SK-N-SH (cell line): Measurements from ENCODE around the gene PCDHGA1. TPM values are rescaled to one million over a fixed set of nuclear protein-coding genes. Genes with fewer than 3 reads are reported as not detected.

ENCODE experiments used
- CTCF ChIA-PET: fragments of 300-600, 350-600 bp; formaldehyde crosslinking; extraction: SDS; loops from one replicate; lab custom pipeline; 2021; lab: Yijun Ruan, JAX
- POLR2A ChIA-PET: fragments of 350-600 bp; sonication (Branson Sonifier 250); formaldehyde crosslinking; extraction: SDS; loops from one replicate; lab custom pipeline; 2020; ENCODE audit warnings: antibody characterized with exemption, inconsistent platforms; lab: Yijun Ruan, JAX
- DNase-seq: peaks from one replicate; pipeline ENCODE4 v3.0.0; 2012
- H2AFZ ChIP-seq: fragments of 200-600 bp; sonication (generic); 2 replicates; pipeline ENCODE4 v1.8.1; 2016; ENCODE audit warnings: antibody characterized with exemption, mild to moderate bottlenecking, low read depth
- H3F3A ChIP-seq: fragments of 200-600 bp; sonication (generic); replicated peaks from 2 replicates; pipeline ENCODE3; 2016; ENCODE audit warnings: antibody characterized with exemption, mild to moderate bottlenecking; ENCODE audit not compliant: insufficient read depth
- H3K27ac ChIP-seq, 2 experiments: fragments of 200-500 bp in 1 of 2; fragments of 200-600 bp in 1 of 2; sonication (Bioruptor generic) in 1 of 2; sonication (generic), shearing (Covaris generic) in 1 of 2; 2 replicates each; pipeline versions ENCODE4 v1.5.1 to v1.6.1; 2014 to 2016; ENCODE audit warnings: low read depth in 2 of 2, inconsistent platforms in 1 of 2, low read length in 1 of 2, mild to moderate bottlenecking in 1 of 2, mixed read lengths in 1 of 2
- H3K27me3 ChIP-seq: fragments of 200-600 bp; sonication (generic), shearing (Covaris generic); 2 replicates; pipeline ENCODE4 v1.6.1; 2016; ENCODE audit warnings: mixed run types; ENCODE audit not compliant: insufficient read depth
- H3K36me3 ChIP-seq, 2 experiments: fragments of 200-500 bp in 1 of 2; fragments of 200-600 bp in 1 of 2; sonication (Bioruptor generic) in 1 of 2; sonication (generic) in 1 of 2; replicated peaks in 1 of 2; 2 replicates each; pipeline versions ENCODE3 to v1.5.1; 2014 to 2016; ENCODE audit warnings: low read length in 1 of 2, mild to moderate bottlenecking in 1 of 2; ENCODE audit not compliant: insufficient read depth in 2 of 2, control insufficient read depth in 1 of 2
- H3K4me1 ChIP-seq, 2 experiments: fragments of 200-500 bp in 1 of 2; fragments of 200-600 bp in 1 of 2; sonication (Bioruptor generic) in 1 of 2; sonication (generic), shearing (Covaris generic) in 1 of 2; 2 replicates each; pipeline versions ENCODE4 v1.5.1 to v1.6.1; 2014 to 2016; ENCODE audit warnings: low read depth in 1 of 2, low read length in 1 of 2, mixed run types in 1 of 2; ENCODE audit not compliant: insufficient read depth in 2 of 2, control insufficient read depth in 1 of 2
- H3K4me2 ChIP-seq: fragments of 200-600 bp; sonication (generic), shearing (Covaris generic); 2 replicates; pipeline ENCODE4 v1.6.1; 2017; ENCODE audit warnings: mixed run types
- H3K4me3 ChIP-seq, 2 experiments: fragments of 200-500 bp in 1 of 2; fragments of 200-600 bp in 1 of 2; sonication (Bioruptor generic) in 1 of 2; sonication (generic), shearing (Covaris generic) in 1 of 2; 2 replicates each; pipeline versions ENCODE4 v1.5.1 to v1.8.1; 2014 to 2016; ENCODE audit warnings: low read depth in 2 of 2, inconsistent platforms in 1 of 2, low read length in 1 of 2, mild to moderate bottlenecking in 1 of 2, mixed read lengths in 1 of 2, moderate library complexity in 1 of 2
- H3K79me2 ChIP-seq: fragments of 200-600 bp; sonication (generic); 2 replicates; pipeline ENCODE4 v1.8.1; 2017; ENCODE audit warnings: mild to moderate bottlenecking; ENCODE audit not compliant: insufficient read depth
- H3K9ac ChIP-seq: fragments of 200-600 bp; sonication (generic); 2 replicates; pipeline ENCODE4 v1.6.1; 2017; ENCODE audit warnings: mixed run types
- H3K9me2 ChIP-seq: fragments of 200-600 bp; sonication (generic); 2 replicates; pipeline ENCODE4 v1.6.1; 2017; ENCODE audit warnings: mixed run types
- H3K9me3 ChIP-seq: fragments of 200-600 bp; sonication (generic); 2 replicates; pipeline ENCODE4 v1.6.1; 2017; ENCODE audit warnings: mixed run types, mild to moderate bottlenecking, moderate library complexity
- H4K20me1 ChIP-seq: fragments of 200-600 bp; sonication (generic); 2 replicates; pipeline ENCODE4 v1.6.1; 2017; ENCODE audit warnings: mild to moderate bottlenecking, mixed run types; ENCODE audit not compliant: insufficient read depth
- CTCF ChIP-seq: fragments of 200-600 bp; sonication (generic); IDR thresholded peaks from 2 replicates; pipeline ENCODE4 v1.6.1; 2017; ENCODE audit warnings: antibody characterized with exemption, mild to moderate bottlenecking, moderate library complexity
- FOXJ3 ChIP-seq: sonication (generic); formaldehyde crosslinking; IDR thresholded peaks from 2 replicates; pipeline ENCODE4 v1.5.1; 2020; ENCODE audit warnings: mild to moderate bottlenecking, missing genetic modification reagents
- FOXM1 ChIP-seq: IDR thresholded peaks from 2 replicates; pipeline ENCODE4 v1.4.0; 2012; ENCODE audit warnings: low read depth, mild to moderate bottlenecking
- GABPA ChIP-seq: IDR thresholded peaks from 2 replicates; pipeline ENCODE4 v1.4.0; 2012; ENCODE audit warnings: low read depth, mild to moderate bottlenecking
- MXI1 ChIP-seq: IDR thresholded peaks from 2 replicates; pipeline ENCODE4 v1.6.1; 2012; ENCODE audit warnings: mild to moderate bottlenecking, low read depth, low read length, improper control_type of control experiment
- NRF1 ChIP-seq: IDR thresholded peaks from 2 replicates; pipeline ENCODE4 v1.6.1; 2012; ENCODE audit warnings: low read depth, mild to moderate bottlenecking, low read length
- POLR2AphosphoS5 ChIP-seq: IDR thresholded peaks from 2 replicates; pipeline ENCODE4 v1.6.1; 2012; ENCODE audit warnings: low read depth, low read length
- RAD21 ChIP-seq: IDR thresholded peaks from 2 replicates; pipeline ENCODE4 v1.6.1; 2012; ENCODE audit warnings: mild to moderate bottlenecking, low read length
- RCOR1 ChIP-seq: fragments of 150-350 bp; IDR thresholded peaks from 2 replicates; pipeline ENCODE4 v1.6.1; 2017; ENCODE audit warnings: antibody characterized with exemption, low read length
- RFX5 ChIP-seq: IDR thresholded peaks from 2 replicates; pipeline ENCODE4 v1.6.1; 2012; ENCODE audit warnings: mild to moderate bottlenecking, improper control_type of control experiment, low read length
- SMC3 ChIP-seq: IDR thresholded peaks from 2 replicates; pipeline ENCODE4 v1.6.1; 2012; ENCODE audit warnings: low read depth, low read length, improper control_type of control experiment
- TAF1 ChIP-seq: IDR thresholded peaks from 2 replicates; pipeline ENCODE4 v1.6.1; 2012; ENCODE audit warnings: low read depth, mild to moderate bottlenecking, low read length, moderate library complexity, borderline replicate concordance
- TCF12 ChIP-seq: IDR thresholded peaks from 2 replicates; pipeline ENCODE4 v1.4.0; 2012
- USF1 ChIP-seq: IDR thresholded peaks from 2 replicates; pipeline ENCODE4 v1.4.0; 2012; ENCODE audit warnings: low read depth, borderline replicate concordance
- YY1 ChIP-seq: IDR thresholded peaks from 2 replicates; pipeline ENCODE4 v1.4.0; 2012; ENCODE audit warnings: low read depth, mild to moderate bottlenecking
- WGBS: methylation state at CpG from one replicate; pipeline ENCODE4 v1.1.6; 2017; ENCODE audit warnings: low lambda C conversion rate; 5-methylcytosine and 5-hydroxymethylcytosine counted together
- polyA plus RNA-seq, 3 experiments: library from polyadenylated mRNA; depleted of rRNA; stranded (reverse); fragments of >200 nt; gene quantifications; 2 replicates each; pipeline ENCODE4 v1.2.3, GENCODE V29; 2012
- TF ChIP-seq, protein P1 (sequence below): IDR thresholded peaks from 2 replicates; pipeline ENCODE4 v1.4.0; 2012; ENCODE audit warnings: low read depth

Gene PCDHGA1
- polyA plus RNA-seq, 1 of the 3 experiments (the other 2 are of a cell fraction): 1.2 TPM

- no peak for TF ChIP-seq RFX5
- TF ChIP-seq FOXM1: no peak
- TF ChIP-seq TAF1: peak; percentile 9; the same call in 1 of the 2 replicates
These were observed 184.2 kb downstream of the PCDHGA1 start (continued) for GRCh38 chr5:141514330-141515133.

GRCh38 chr5:141515141-141515540 is 184.8 kb downstream of the PCDHGA1 start:
- peaks cover 39 to 46% of the 10 kb centered on the region in 2 experiments for H3K36me3 ChIP-seq
- H3K79me2 ChIP-seq: peaks cover 11% of the 10 kb centered on the region; the same call in 1 of the 2 replicates
- H3K9ac ChIP-seq: peak overlapping the region; percentile 80; the same call in 1 of the 2 replicates
- H4K20me1 ChIP-seq: no peaks in the 10 kb centered on the region
- 92% methylated on average over 3 of the region's 3 CpGs for WGBS
- no peaks in the 10 kb centered on the region for H3K27me3 ChIP-seq
- no peak for DNase-seq
- TF ChIP-seq RCOR1: no peak
- TF ChIP-seq SMC3: no peak
- no peak for TF ChIP-seq MXI1
- no peak for TF ChIP-seq USF1
- no peak for TF ChIP-seq NRF1
- no peak for TF ChIP-seq POLR2AphosphoS5
- TF ChIP-seq FOXJ3: no peak
- TF ChIP-seq GABPA: no peak
- TF ChIP-seq, protein P1, sequence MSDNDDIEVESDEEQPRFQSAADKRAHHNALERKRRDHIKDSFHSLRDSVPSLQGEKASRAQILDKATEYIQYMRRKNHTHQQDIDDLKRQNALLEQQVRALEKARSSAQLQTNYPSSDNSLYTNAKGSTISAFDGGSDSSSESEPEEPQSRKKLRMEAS: no peak
- TF ChIP-seq TCF12: no peak
- no peak for TF ChIP-seq RAD21
- no peak for TF ChIP-seq CTCF
- TF ChIP-seq YY1: no peak
- H3K4me1 ChIP-seq: peaks cover 65 to 71% of the 10 kb centered on the region in 2 experiments
- ChIA-PET CTCF (interaction anchor here (0.6 to 10.1 kb wide), 13 partner anchors 9 to 306 kb away, joined by 3 to 113 read pairs (median 4); partner anchors contain the start of genes PCDHGA7, PCDHGB7, PCDHGC3 and PCDHGC4), POLR2A (interaction anchor here (1.2 to 2.8 kb wide), 6 partner anchors 8 to 43 kb away, joined by 3 to 16 read pairs (median 6); partner anchors contain the start of genes PCDHGC3 and PCDHGC4)
- H3K4me3 ChIP-seq: no peak overlapping the region
- H3F3A ChIP-seq: peaks cover 42% of the 10 kb centered on the region
- no peak overlapping the region for H2AFZ ChIP-seq
- H3K27ac ChIP-seq: peak overlapping the region; percentile 99 to 100
- H3K9me3 ChIP-seq: no peaks in the 10 kb centered on the region
- H3K4me2 ChIP-seq: peak overlapping the region; percentile 81; the same call in 1 of the 2 replicates
- H3K9me2 ChIP-seq: no peaks in the 10 kb centered on the region
